H1 (cell line): ENCODE measurements around the gene FAM120B.

ENCODE experiments used
- ASH2L ChIP-seq: fragments of 200-600, 300-600 bp; sonication (generic); IDR thresholded peaks from one replicate; pipeline ENCODE4 v1.7.1; 2017; ENCODE audit warnings: low read length
- CHD1 ChIP-seq: IDR thresholded peaks from 2 replicates; pipeline ENCODE4 v1.6.1; 2012; ENCODE audit warnings: low read depth, low read length, improper control_type of control experiment
- CTCF ChIP-seq, 3 experiments: IDR thresholded peaks; 1 replicate in 2 of 3; 2 replicates in 1 of 3; pipeline versions ENCODE4 v1.5.1 to v1.6.1; 2011; ENCODE audit warnings: low read length in 3 of 3, mild to moderate bottlenecking in 3 of 3, inconsistent platforms in 2 of 3, low read depth in 1 of 3, moderate library complexity in 1 of 3; ENCODE audit not compliant: insufficient read depth in 1 of 3; ENCODE audit errors: control extremely low read depth in 1 of 3
- EP300 ChIP-seq, 2 experiments: IDR thresholded peaks; 1 replicate in 1 of 2; 2 replicates in 1 of 2; pipeline ENCODE4 v1.6.1; 2011 to 2012; ENCODE audit warnings: low read depth in 2 of 2, low read length in 2 of 2, mild to moderate bottlenecking in 2 of 2, borderline replicate concordance in 1 of 2, inconsistent platforms in 1 of 2, moderate library complexity in 1 of 2
- EZH2 ChIP-seq: fragments of 200-600 bp; sonication (generic); IDR thresholded peaks from 2 replicates; pipeline ENCODE4 v1.7.1; 2012; ENCODE audit warnings: low read depth, mild to moderate bottlenecking, moderate library complexity, low read length, inconsistent platforms; ENCODE audit not compliant: severe bottlenecking
- HDAC2 ChIP-seq, 2 experiments: fragments of 300-600 bp in 1 of 2; sonication (generic) in 1 of 2; IDR thresholded peaks; 2 replicates each; pipeline ENCODE4 v1.6.1; 2011 to 2012; ENCODE audit warnings: low read depth in 2 of 2, low read length in 2 of 2, mild to moderate bottlenecking in 2 of 2, moderate library complexity in 2 of 2, borderline replicate concordance in 1 of 2, inconsistent platforms in 1 of 2
- POLR2A ChIP-seq, 2 experiments: IDR thresholded peaks; 1 replicate in 1 of 2; 2 replicates in 1 of 2; pipeline ENCODE4 v1.6.1; 2011; ENCODE audit warnings: low read depth in 2 of 2, low read length in 2 of 2, mild to moderate bottlenecking in 2 of 2; ENCODE audit errors: control extremely low read depth in 1 of 2
- POLR2AphosphoS5 ChIP-seq: IDR thresholded peaks from 2 replicates; pipeline ENCODE4 v1.6.1; 2011; ENCODE audit warnings: low read depth, low read length
- RAD21 ChIP-seq, 2 experiments: IDR thresholded peaks in 1 of 2; conservative IDR thresholded peaks in 1 of 2; 2 replicates each; pipeline ENCODE4 v1.6.1; 2011; ENCODE audit warnings: low read depth in 2 of 2, low read length in 2 of 2, improper control_type of control experiment in 1 of 2, inconsistent platforms in 1 of 2, mild to moderate bottlenecking in 1 of 2, moderate library complexity in 1 of 2
- TAF1 ChIP-seq: IDR thresholded peaks from 2 replicates; pipeline ENCODE4 v1.6.1; 2011; ENCODE audit warnings: mild to moderate bottlenecking, low read depth, low read length
- ZNF274 ChIP-seq: IDR thresholded peaks from 2 replicates; pipeline ENCODE4 v1.7.0; 2012; ENCODE audit warnings: low read length, borderline replicate concordance; ENCODE audit errors: extremely low read depth
- TF ChIP-seq, protein P1 (sequence below): IDR thresholded peaks from 2 replicates; pipeline ENCODE4 v1.6.1; 2012; ENCODE audit warnings: inconsistent platforms

DNA sequence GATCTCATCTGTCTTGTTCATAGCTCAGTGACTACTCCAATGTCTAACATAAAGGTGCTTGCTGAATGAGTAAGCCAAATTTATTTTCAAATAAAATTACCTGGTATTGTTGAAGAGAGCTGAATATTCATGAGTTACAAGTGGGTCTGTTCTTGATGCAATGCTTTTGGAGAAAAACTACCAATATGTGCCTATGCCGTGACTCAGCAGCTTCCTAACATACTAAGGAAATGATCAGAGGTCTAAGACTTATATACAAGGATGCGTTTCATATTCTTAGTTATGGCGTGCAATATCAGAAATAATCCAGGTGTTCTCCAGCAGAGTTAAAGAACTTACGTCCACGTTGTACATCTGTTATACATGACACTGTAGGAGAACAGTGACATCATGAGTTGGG lies 5.1 kb downstream of the FAM120B start:
- no peak for TF ChIP-seq CTCF (IDR thresholded peaks at IDR 0.05; ENCODE audit: control extremely low read depth in 1 of 3, insufficient read depth in 1 of 3, low read depth in 1 of 3, low read length in 3 of 3)
- TF ChIP-seq POLR2AphosphoS5: no peak
- no peak for TF ChIP-seq EZH2
- TF ChIP-seq RAD21 (IDR thresholded peaks at IDR 0.05 in 1 of 2, conservative IDR thresholded peaks at IDR 0.05 in 1 of 2; ENCODE audit: low read depth in 2 of 2, low read length in 2 of 2): no peak
- no peak for TF ChIP-seq POLR2A (IDR thresholded peaks at IDR 0.05; ENCODE audit: control extremely low read depth in 1 of 2, low read depth in 2 of 2, low read length in 2 of 2)
- TF ChIP-seq, protein P1, sequence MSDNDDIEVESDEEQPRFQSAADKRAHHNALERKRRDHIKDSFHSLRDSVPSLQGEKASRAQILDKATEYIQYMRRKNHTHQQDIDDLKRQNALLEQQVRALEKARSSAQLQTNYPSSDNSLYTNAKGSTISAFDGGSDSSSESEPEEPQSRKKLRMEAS: no peak
- no peak for TF ChIP-seq ZNF274
- TF ChIP-seq CHD1: no peak
- TF ChIP-seq EP300 (IDR thresholded peaks at IDR 0.05; ENCODE audit: borderline replicate concordance in 1 of 2, low read depth in 2 of 2, low read length in 2 of 2): no peak
- TF ChIP-seq HDAC2 (IDR thresholded peaks at IDR 0.05; ENCODE audit: borderline replicate concordance in 1 of 2, low read depth in 2 of 2, low read length in 2 of 2): no peak
- TF ChIP-seq TAF1: no peak
- no peak for TF ChIP-seq ASH2L
